HepG2 (cell line): ENCODE results near the gene KAZN. TPM values are rescaled to one million over a fixed set of nuclear protein-coding genes. Genes with fewer than 3 reads are reported as not detected.

Experiments used
- CHD2 ChIP-seq: IDR thresholded peaks from 2 replicates; pipeline ENCODE4 v1.6.1; 2011; ENCODE audit warnings: low read depth, low read length, improper control_type of control experiment
- HNRNPH1 ChIP-seq: fragments of 200-400 bp; formaldehyde crosslinking; optimal IDR thresholded peaks from 2 replicates; pipeline ENCODE3; 2017; ENCODE audit warnings: mild to moderate bottlenecking, low read depth, low read length
- MAZ ChIP-seq, 2 experiments: sonication (generic) in 1 of 2; formaldehyde crosslinking in 1 of 2; IDR thresholded peaks; 2 replicates each; pipeline versions ENCODE4 v1.5.0 to v1.6.1; 2012 to 2020; ENCODE audit warnings: low read depth in 2 of 2, mild to moderate bottlenecking in 2 of 2, borderline replicate concordance in 1 of 2, improper control_type of control experiment in 1 of 2, low read length in 1 of 2, missing genetic modification reagents in 1 of 2, moderate library complexity in 1 of 2
- NR3C1 ChIP-seq: sonication (generic); formaldehyde crosslinking; IDR thresholded peaks from 2 replicates; pipeline ENCODE4 v1.4.0; 2020; ENCODE audit warnings: missing genetic modification reagents
- PCBP2 ChIP-seq: fragments of 200-400 bp; formaldehyde crosslinking; optimal IDR thresholded peaks from 2 replicates; pipeline ENCODE3; 2018; ENCODE audit warnings: low read length, low read depth; ENCODE audit not compliant: poor library complexity, severe bottlenecking
- PLRG1 ChIP-seq: fragments of 450-650 bp; conservative IDR thresholded peaks from 2 replicates; pipeline ENCODE4 v1.6.1; 2016
- ZBTB21 ChIP-seq: sonication (generic); formaldehyde crosslinking; IDR thresholded peaks from 2 replicates; pipeline ENCODE4 v1.4.0; 2020; ENCODE audit warnings: missing genetic modification reagents
- ZBTB40 ChIP-seq, 2 experiments: fragments of 450-650 bp in 1 of 2; sonication (generic) in 1 of 2; formaldehyde crosslinking in 1 of 2; IDR thresholded peaks; 2 replicates each; pipeline versions ENCODE4 v1.6.1 to v1.8.0; 2016 to 2022; ENCODE audit warnings: antibody characterized with exemption in 1 of 2, mild to moderate bottlenecking in 1 of 2, missing genetic modification reagents in 1 of 2
- ZBTB7A ChIP-seq: sonication (generic); formaldehyde crosslinking; IDR thresholded peaks from 2 replicates; pipeline ENCODE4 v1.8.0; 2022; ENCODE audit warnings: mild to moderate bottlenecking, missing genetic modification reagents
- ZFP36 ChIP-seq: fragments of 150-350 bp; IDR thresholded peaks from 2 replicates; pipeline ENCODE4 v1.6.1; 2018; ENCODE audit warnings: borderline replicate concordance, low read length, low read depth; ENCODE audit not compliant: partially characterized antibody
- ZFY ChIP-seq: sonication (generic); formaldehyde crosslinking; IDR thresholded peaks from 2 replicates; pipeline ENCODE4 v1.4.0; 2020; ENCODE audit warnings: missing genetic modification reagents
- ZNF33B ChIP-seq: sonication (generic); formaldehyde crosslinking; IDR thresholded peaks from 2 replicates; pipeline ENCODE4 v1.5.1; 2020; ENCODE audit warnings: mild to moderate bottlenecking, missing genetic modification reagents
- ZNF646 ChIP-seq: sonication (generic); formaldehyde crosslinking; IDR thresholded peaks from 2 replicates; pipeline ENCODE4 v1.9.0; 2021; ENCODE audit warnings: mild to moderate bottlenecking, missing genetic modification reagents
- polyA plus RNA-seq, 8 experiments: library from polyadenylated mRNA; depleted of rRNA in 3 of 8; stranded (reverse) in 7 of 8; unstranded in 1 of 8; fragments of >200 nt; fragmentation: Illumina TruSeq in 4 of 8; extraction: Trizol in 4 of 8; gene quantifications; 2 replicates each; pipeline versions ENCODE4 v1.2.1 to v1.2.3, GENCODE V29; 2011 to 2016; ENCODE audit warnings: low read depth in 4 of 8, missing spikeins in 1 of 8, mixed read lengths in 1 of 8; ENCODE audit not compliant: insufficient read depth in 1 of 8
- total RNA-seq, 5 experiments: library from RNA; depleted of rRNA; stranded (reverse); fragments of >200 nt; fragmentation: Illumina TruSeq; extraction: Trizol; gene quantifications; 2 replicates each; pipeline ENCODE4 v1.2.3, GENCODE V29; 2016; ENCODE audit warnings: low read depth in 1 of 5

KAZN gene
- total and polyA plus RNA-seq, 2 of the 13 experiments (the other 11 are each of a cell fraction or from before 2014, with no cell fraction given) = 10.4 to 13.5 TPM

DNA sequence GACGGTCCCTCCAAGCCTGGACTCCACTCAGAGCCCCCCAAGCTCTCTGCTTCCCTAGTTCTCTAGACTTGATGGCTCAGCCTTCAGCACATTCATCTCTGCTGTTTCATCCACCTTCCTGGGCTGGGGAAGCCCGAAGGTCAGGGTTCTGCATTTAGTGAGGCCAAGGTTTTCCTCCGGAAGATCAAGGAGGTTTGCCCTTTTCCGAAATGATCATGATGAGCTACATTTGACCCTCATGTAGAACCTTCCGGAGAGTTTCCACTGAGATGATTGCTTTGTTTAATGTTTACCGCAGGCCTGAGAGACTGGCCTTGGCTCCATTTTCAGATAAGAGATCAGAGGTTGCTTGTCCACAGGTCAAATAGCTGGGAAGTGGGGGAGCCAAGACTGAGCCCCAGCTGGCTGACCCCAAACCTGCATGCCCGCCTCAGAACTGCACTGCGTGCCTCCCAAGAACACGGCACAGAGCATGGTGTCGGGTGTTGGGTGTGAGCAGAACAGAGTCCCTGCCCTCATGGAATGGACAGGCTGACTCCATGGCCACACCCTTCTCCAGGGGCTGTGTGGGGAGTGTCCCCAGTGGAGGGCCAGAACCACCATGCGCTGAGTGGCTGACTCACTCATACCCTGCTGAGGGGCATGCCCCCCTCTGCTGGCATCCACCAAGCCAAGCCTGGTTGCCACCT lies 354.3 kb downstream of the KAZN start (continued):
- TF ChIP-seq ZNF646 (CRISPR knock-in tag) = no peak
- TF ChIP-seq ZBTB40 (IDR thresholded peaks at IDR 0.05) = no peak
- peak; percentile 51; the same call in 1 of the 2 replicates for TF ChIP-seq ZBTB40 (CRISPR knock-in tag; IDR thresholded peaks at IDR 0.05)
- no peak for TF ChIP-seq ZNF33B
- TF ChIP-seq MAZ (IDR thresholded peaks at IDR 0.05; ENCODE audit: borderline replicate concordance, low read depth, low read length) = 0 out of 2 replicates have a peak, but pooled peaks have one; percentile 25
- peak; percentile 58; the same call in 1 of the 2 replicates for TF ChIP-seq MAZ (CRISPR knock-in tag; IDR thresholded peaks at IDR 0.05; ENCODE audit: low read depth)
- no peak for TF ChIP-seq ZBTB21 (CRISPR knock-in tag)
- TF ChIP-seq HNRNPH1 = no peak
- no peak for TF ChIP-seq PLRG1
- no peak for TF ChIP-seq CHD2
- TF ChIP-seq ZBTB7A (CRISPR knock-in tag) = no peak; the same call in 1 of the 2 replicates
- peak; percentile 72 for TF ChIP-seq ZFY
- no peak for TF ChIP-seq ZFP36
- TF ChIP-seq PCBP2 = no peak
- TF ChIP-seq NR3C1 (CRISPR knock-in tag) = no peak
